ENCODE results near the gene ATP8B4.
"Not testable (repeated sequence)": the region's sequence is repeated elsewhere in the genome, so short reads cannot be mapped to it uniquely, and the experiment has no call there.

The ATP8B4 gene

GRCh38 chr15:50108461-50108860, 10.6 kb downstream of the ATP8B4 start:
- DNase-seq, result no peak

- DNase-seq, result no peak
Measured at GRCh38 chr15:50107591-50108408, 11.2 kb downstream of the ATP8B4 start.

GRCh38 chr15:50107157-50107556, 11.9 kb downstream of the ATP8B4 start:
- no peak for DNase-seq

GRCh38 chr15:50106457-50106856, 12.6 kb downstream of the ATP8B4 start:
- no peak for DNase-seq

- DNase-seq, result no peak
Measured at GRCh38 chr15:50100486-50100885, 18.5 kb downstream of the ATP8B4 start.

- no peak for DNase-seq
Measured at GRCh38 chr15:50098545-50098944, 20.5 kb downstream of the ATP8B4 start.

- DNase-seq, result no peak
Measured at GRCh38 chr15:50095938-50096821, 22.9 kb downstream of the ATP8B4 start.

- DNase-seq, result not testable (repeated sequence)
Measured at GRCh38 chr15:50089386-50089785, 29.6 kb downstream of the ATP8B4 start.

GRCh38 chr15:50084932-50085331, 34.1 kb downstream of the ATP8B4 start:
- no peak for DNase-seq

GRCh38 chr15:50083424-50084025, 35.5 kb downstream of the ATP8B4 start:
- DNase-seq, result no peak

GRCh38 chr15:50082066-50082465, 37.0 kb downstream of the ATP8B4 start:
- no peak for DNase-seq

GRCh38 chr15:50077651-50078050, 41.4 kb downstream of the ATP8B4 start:
- DNase-seq, result no peak

GRCh38 chr15:50077176-50077575, 41.9 kb downstream of the ATP8B4 start:
- no peak for DNase-seq

GRCh38 chr15:50075319-50075718, 43.7 kb downstream of the ATP8B4 start:
- DNase-seq, result no peak

GRCh38 chr15:50071551-50072258, 47.3 kb downstream of the ATP8B4 start:
- no peak for DNase-seq

- DNase-seq, result no peak
Measured at GRCh38 chr15:50068016-50068415, 51.0 kb downstream of the ATP8B4 start.

- no peak for DNase-seq
Measured at GRCh38 chr15:50067254-50067653, 51.8 kb downstream of the ATP8B4 start.

- DNase-seq, result no peak
Measured at GRCh38 chr15:50066666-50067065, 52.4 kb downstream of the ATP8B4 start.

GRCh38 chr15:50066202-50066601, 52.8 kb downstream of the ATP8B4 start:
- no peak for DNase-seq

GRCh38 chr15:50065279-50065678, 53.8 kb downstream of the ATP8B4 start:
- no peak for DNase-seq

- DNase-seq, result no peak
Measured at GRCh38 chr15:50064673-50065072, 54.4 kb downstream of the ATP8B4 start.

GRCh38 chr15:50063226-50063625, 55.8 kb downstream of the ATP8B4 start:
- no peak for DNase-seq

GRCh38 chr15:50061503-50061902, 57.5 kb downstream of the ATP8B4 start:
- DNase-seq, result no peak

Data from NCI-H526 treated with DMSO at 0.1 percent for 48 hours (cell line).